GM18499 (cell line): ENCODE measurements around the gene SSR2.

Experiments
- ATAC-seq: cut with Tn5 transposase; IDR thresholded peaks from one replicate; pipeline ENCODE4 v1.9.1; 2021; ENCODE audit warnings: moderate number of reproducible peaks; ENCODE audit not compliant: insufficient read depth, unreplicated experiment

The SSR2 gene

GRCh38 chr1:156020293-156021092, at the start of gene SSR2:
Gene SSR2, minus strand, starts transcription at chr1:156020951. Its CDS starts 784 bp downstream, at chr1:156020167.
- peak; percentile 93 for ATAC-seq

- no peak for ATAC-seq
Observed at GRCh38 chr1:156070548-156070947, 49.8 kb upstream of the SSR2 start.

- no peak for ATAC-seq
Observed at GRCh38 chr1:156069490-156070455, 49.0 kb upstream of the SSR2 start.

GRCh38 chr1:156067262-156067661, 46.5 kb upstream of the SSR2 start:
- ATAC-seq, result no peak

GRCh38 chr1:156065871-156066270, 45.1 kb upstream of the SSR2 start:
- ATAC-seq, result no peak

- no peak for ATAC-seq
Observed at GRCh38 chr1:156065212-156065611, 44.5 kb upstream of the SSR2 start.

GRCh38 chr1:156064615-156065014, 43.9 kb upstream of the SSR2 start:
- ATAC-seq, result no peak

GRCh38 chr1:156063997-156064285, 43.2 kb upstream of the SSR2 start:
- ATAC-seq, result no peak

- no peak for ATAC-seq
Observed at GRCh38 chr1:156062189-156062588, 41.4 kb upstream of the SSR2 start.

GRCh38 chr1:156060937-156061636, 40.3 kb upstream of the SSR2 start, which contains the start of gene RAB25:
Gene RAB25, plus strand, starts transcription at chr1:156061160. Its CDS starts 241 bp downstream, at chr1:156061401.
- no peak for ATAC-seq

GRCh38 chr1:156056326-156056849, 35.6 kb upstream of the SSR2 start:
- no peak for ATAC-seq

GRCh38 chr1:156055281-156056048, 34.7 kb upstream of the SSR2 start:
- no peak for ATAC-seq

GRCh38 chr1:156054500-156055280, 33.9 kb upstream of the SSR2 start, which contains the start of gene LAMTOR2:
Gene LAMTOR2, plus strand, starts transcription at chr1:156054782. Its CDS starts 108 bp downstream, at chr1:156054890.
- peak; percentile 66 for ATAC-seq

GRCh38 chr1:156053768-156054499, 33.2 kb upstream of the SSR2 start, which contains the start of gene UBQLN4:
Gene UBQLN4, minus strand, starts transcription at chr1:156053798. Its CDS starts 97 bp downstream, at chr1:156053701.
- peak; percentile 12 for ATAC-seq

GRCh38 chr1:156052862-156053767, 32.4 kb upstream of the SSR2 start:
- ATAC-seq, result no peak

- ATAC-seq, result no peak
Observed at GRCh38 chr1:156051011-156051725, 30.4 kb upstream of the SSR2 start.
